Esophagus muscularis mucosa (tissue), 4 donors: ENCODE data around the gene IGF2. TPM values are rescaled to one million over a fixed set of nuclear protein-coding genes. Genes with fewer than 3 reads are reported as not detected.

Experiments used
- DNase-seq: peaks from one replicate; pipeline ENCODE4 v3.0.0-alpha.2; 2017; ENCODE audit errors: extremely low spot score
- H3K27ac ChIP-seq, 4 donors: fragments of 200-600 bp; sonication (generic); replicated peaks in 1 of 4; 1 replicate in 3 of 4; 2 replicates in 1 of 4; pipeline ENCODE4 v1.5.1; 2016 to 2019; ENCODE audit warnings: mild to moderate bottlenecking in 1 of 4
- H3K27me3 ChIP-seq, 4 donors: fragments of 200-600 bp; sonication (generic); one replicate each; pipeline versions ENCODE4 v1.5.1 to v1.6.0; 2016 to 2019
- H3K36me3 ChIP-seq, 4 donors: fragments of 200-600 bp; sonication (generic); one replicate each; pipeline ENCODE4 v1.5.1; 2016 to 2019
- H3K4me1 ChIP-seq, 4 donors: fragments of 200-600 bp; sonication (generic); one replicate each; pipeline ENCODE4 v1.5.1; 2016 to 2019
- H3K4me3 ChIP-seq, 4 donors: fragments of 200-600 bp; sonication (generic); 1 replicate in 2 of 4; 2 replicates in 2 of 4; pipeline ENCODE4 v1.5.1; 2016 to 2019; ENCODE audit warnings: mild to moderate bottlenecking in 4 of 4, moderate library complexity in 1 of 4
- H3K9me3 ChIP-seq, 4 donors: fragments of 200-600 bp; sonication (generic); 1 replicate in 3 of 4; 2 replicates in 1 of 4; pipeline ENCODE4 v1.5.1; 2016 to 2019
- CTCF ChIP-seq, 3 experiments: fragments of 200-600 bp in 2 of 3; fragments of 450-650 bp in 1 of 3; sonication (generic) in 2 of 3; IDR thresholded peaks; one replicate each; pipeline ENCODE4 v1.5.1; 2017 to 2019; ENCODE audit warnings: antibody characterized with exemption in 3 of 3, mild to moderate bottlenecking in 2 of 3, moderate library complexity in 1 of 3
- EP300 ChIP-seq: sonication (generic); formaldehyde crosslinking; IDR thresholded peaks from one replicate; pipeline ENCODE4 v1.6.1; 2017; ENCODE audit warnings: antibody characterized with exemption
- POLR2A ChIP-seq: fragments of 450-650 bp; IDR thresholded peaks from one replicate; pipeline ENCODE4 v1.6.1; 2017; ENCODE audit warnings: antibody characterized with exemption, moderate library complexity, mild to moderate bottlenecking, low read depth
- POLR2AphosphoS5 ChIP-seq, 2 donors: sonication (generic); formaldehyde crosslinking; IDR thresholded peaks; one replicate each; pipeline ENCODE4 v1.6.1; 2017; ENCODE audit warnings: antibody characterized with exemption in 2 of 2
- WGBS: methylation state at CpG from one replicate; pipeline ENCODE4 v1.1.5; 2018; 5-methylcytosine and 5-hydroxymethylcytosine counted together
- intact Hi-C: fragments of 100-400 bp; cut with DNase I; formaldehyde crosslinking; loops from one replicate; pipeline ENCODE4 v1.15.1; 2023
- total RNA-seq, 4 donors: library from RNA; depleted of rRNA; stranded (reverse); fragments of >200 nt; gene quantifications; one replicate each; pipeline versions ENCODE4 v1.1.0 to v1.2.1, GENCODE V29; 2016

IGF2 gene
- total RNA-seq, 4 donors from 2014 or later, result 25.5 to 59.6 (median 33.0) TPM

- no peak for DNase-seq
- 89% methylated on average over 14 of the region's 20 CpGs for WGBS
Measured at GRCh38 chr11:2164861-2165555, 25.8 kb upstream of the IGF2 start.

GRCh38 chr11:2164081-2164480 is 24.9 kb upstream of the IGF2 start:
- H3K4me1 ChIP-seq, result peaks cover 7 to 14% (median 12%) of the 10 kb centered on the region in 4 donors
- TF ChIP-seq POLR2AphosphoS5 (IDR thresholded peaks at IDR 0.05) (no peak), EP300 (no peak), CTCF (IDR thresholded peaks at IDR 0.05) (no peak), POLR2A (no peak)
- no peak overlapping the region for H3K4me3 ChIP-seq
- WGBS, result 93% methylated on average over 11 of the region's 22 CpGs
- H3K27ac ChIP-seq, result no peak overlapping the region
- no peaks in the 10 kb centered on the region for H3K9me3 ChIP-seq
- H3K36me3 ChIP-seq, result no peaks in the 10 kb centered on the region
- intact Hi-C loops, result no loop called here
- no peak for DNase-seq
- H3K27me3 ChIP-seq, result peaks cover 0 to 89% (median 7%) of the 10 kb centered on the region in 4 donors

More at GRCh38 chr11:2164861-2165555, 25.8 kb upstream of the IGF2 start:
- TF ChIP-seq CTCF (IDR thresholded peaks at IDR 0.05) (no peak), POLR2AphosphoS5 (IDR thresholded peaks at IDR 0.05) (no peak), POLR2A (no peak), EP300 (no peak)
- H3K36me3 ChIP-seq, result no peaks in the 10 kb centered on the region
- peaks cover 0 to 95% (median 7%) of the 10 kb centered on the region in 4 donors for H3K27me3 ChIP-seq
- H3K4me3 ChIP-seq, result no peak overlapping the region
- no peaks in the 10 kb centered on the region for H3K9me3 ChIP-seq
- peaks cover 7 to 14% (median 12%) of the 10 kb centered on the region in 4 donors for H3K4me1 ChIP-seq
- no peak overlapping the region for H3K27ac ChIP-seq
- intact Hi-C loops, result no loop called here

GRCh38 chr11:2163428-2163978 is 24.3 kb upstream of the IGF2 start:
- no peak for DNase-seq
- no peak for TF ChIP-seq CTCF (IDR thresholded peaks at IDR 0.05)
- TF ChIP-seq EP300, result no peak
- no peaks in the 10 kb centered on the region for H3K36me3 ChIP-seq
- H3K27ac ChIP-seq, result no peak overlapping the region
- peaks cover 0 to 89% (median 7%) of the 10 kb centered on the region in 4 donors for H3K27me3 ChIP-seq
- intact Hi-C loops, result no loop called here
- WGBS, result 76% methylated on average over 9 of the region's 12 CpGs
- peaks cover 7 to 14% (median 12%) of the 10 kb centered on the region in 4 donors for H3K4me1 ChIP-seq
- H3K4me3 ChIP-seq, result no peak overlapping the region
- no peaks in the 10 kb centered on the region for H3K9me3 ChIP-seq

GRCh38 chr11:2160736-2161259 is 21.6 kb upstream of the IGF2 start, which contains the start of gene INS:
INS (minus strand) TSS chr11:2161209; CDS start chr11:2160971, 238 bp downstream.
- peaks cover 0 to 3% (median 3%) of the 10 kb centered on the region in 4 donors for H3K4me1 ChIP-seq
- TF ChIP-seq CTCF (IDR thresholded peaks at IDR 0.05) (no peak), POLR2A (no peak), POLR2AphosphoS5 (IDR thresholded peaks at IDR 0.05) (no peak), EP300 (no peak)
- WGBS, result 86% methylated on average over 9 of the region's 13 CpGs
- H3K4me3 ChIP-seq, result no peak within 1 kb of the TSS
- H3K36me3 ChIP-seq, result no peaks in the 10 kb centered on the region
- no peaks in the 10 kb centered on the region for H3K9me3 ChIP-seq
- peaks cover 0 to 89% (median 0%) of the 10 kb centered on the region in 4 donors for H3K27me3 ChIP-seq
- DNase-seq, result no peak
- H3K27ac ChIP-seq, result no peak within 1 kb of the TSS
- intact Hi-C loops, result no loop called here
